NCI-H226 (cell line): ENCODE measurements around the gene ICAM2.
"Not testable (repeated sequence)": the region's sequence is repeated elsewhere in the genome, so short reads cannot be mapped to it uniquely, and the experiment has no call there.

ENCODE experiments used
- DNase-seq: peaks from one replicate; pipeline ENCODE4 v3.0.0-alpha.2; 2015

Gene ICAM2

GRCh38 chr17:64008830-64009229 is 11.6 kb downstream of the ICAM2 start:
- DNase-seq, result no peak

GRCh38 chr17:64008346-64008745 is 12.1 kb downstream of the ICAM2 start:
- DNase-seq, result no peak

GRCh38 chr17:64007838-64008282 is 12.6 kb downstream of the ICAM2 start:
- no peak for DNase-seq

- DNase-seq, result not testable (repeated sequence)
These were observed 13.2 kb downstream of the ICAM2 start for GRCh38 chr17:64007089-64007837.

- DNase-seq, result no peak
These were observed 13.9 kb downstream of the ICAM2 start for GRCh38 chr17:64006361-64007088.

GRCh38 chr17:64005734-64006167 is 14.7 kb downstream of the ICAM2 start:
- DNase-seq, result no peak

GRCh38 chr17:64004903-64005733 is 15.3 kb downstream of the ICAM2 start:
- no peak for DNase-seq

GRCh38 chr17:64004218-64004770 is 16.1 kb downstream of the ICAM2 start:
- no peak for DNase-seq

- DNase-seq, result no peak
These were observed 16.8 kb downstream of the ICAM2 start for GRCh38 chr17:64003526-64004121.

- no peak for DNase-seq
These were observed 17.5 kb downstream of the ICAM2 start for GRCh38 chr17:64002658-64003525.

GRCh38 chr17:64001763-64002529 is 18.5 kb downstream of the ICAM2 start:
- no peak for DNase-seq

GRCh38 chr17:64001091-64001579 is 19.3 kb downstream of the ICAM2 start:
- DNase-seq, result no peak

GRCh38 chr17:63999680-64000531 is 20.5 kb downstream of the ICAM2 start:
- no peak for DNase-seq

- no peak for DNase-seq
These were observed 21.4 kb downstream of the ICAM2 start for GRCh38 chr17:63998721-63999679.

GRCh38 chr17:63998050-63998720 is 22.2 kb downstream of the ICAM2 start, which contains the start of gene PRR29:
Gene PRR29, plus strand, starts transcription at chr17:63998351. Its CDS starts 14 bp downstream, at chr17:63998365.
- DNase-seq, result peak; percentile 35

GRCh38 chr17:63997341-63998048 is 22.9 kb downstream of the ICAM2 start:
- no peak for DNase-seq
